Esophagus muscularis mucosa (tissue), 4 donors: ENCODE data around the gene CREB3. TPM values are rescaled to one million over a fixed set of nuclear protein-coding genes. Genes with fewer than 3 reads are reported as not detected.
A peak's percentile ranks its signal among the peaks of the same experiment; 100 is the strongest.

Experiments used
- DNase-seq: peaks from one replicate; pipeline ENCODE4 v3.0.0-alpha.2; 2017; ENCODE audit errors: extremely low spot score
- H3K27ac ChIP-seq, 4 donors: fragments of 200-600 bp; sonication (generic); replicated peaks in 1 of 4; 1 replicate in 3 of 4; 2 replicates in 1 of 4; pipeline ENCODE4 v1.5.1; 2016 to 2019; ENCODE audit warnings: mild to moderate bottlenecking in 1 of 4
- H3K27me3 ChIP-seq, 4 donors: fragments of 200-600 bp; sonication (generic); one replicate each; pipeline versions ENCODE4 v1.5.1 to v1.6.0; 2016 to 2019
- H3K36me3 ChIP-seq, 4 donors: fragments of 200-600 bp; sonication (generic); one replicate each; pipeline ENCODE4 v1.5.1; 2016 to 2019
- H3K4me1 ChIP-seq, 4 donors: fragments of 200-600 bp; sonication (generic); one replicate each; pipeline ENCODE4 v1.5.1; 2016 to 2019
- H3K4me3 ChIP-seq, 4 donors: fragments of 200-600 bp; sonication (generic); 1 replicate in 2 of 4; 2 replicates in 2 of 4; pipeline ENCODE4 v1.5.1; 2016 to 2019; ENCODE audit warnings: mild to moderate bottlenecking in 4 of 4, moderate library complexity in 1 of 4
- H3K9me3 ChIP-seq, 4 donors: fragments of 200-600 bp; sonication (generic); 1 replicate in 3 of 4; 2 replicates in 1 of 4; pipeline ENCODE4 v1.5.1; 2016 to 2019
- CTCF ChIP-seq, 3 experiments: fragments of 200-600 bp in 2 of 3; fragments of 450-650 bp in 1 of 3; sonication (generic) in 2 of 3; IDR thresholded peaks; one replicate each; pipeline ENCODE4 v1.5.1; 2017 to 2019; ENCODE audit warnings: antibody characterized with exemption in 3 of 3, mild to moderate bottlenecking in 2 of 3, moderate library complexity in 1 of 3
- EP300 ChIP-seq: sonication (generic); formaldehyde crosslinking; IDR thresholded peaks from one replicate; pipeline ENCODE4 v1.6.1; 2017; ENCODE audit warnings: antibody characterized with exemption
- POLR2A ChIP-seq: fragments of 450-650 bp; IDR thresholded peaks from one replicate; pipeline ENCODE4 v1.6.1; 2017; ENCODE audit warnings: antibody characterized with exemption, moderate library complexity, mild to moderate bottlenecking, low read depth
- POLR2AphosphoS5 ChIP-seq, 2 donors: sonication (generic); formaldehyde crosslinking; IDR thresholded peaks; one replicate each; pipeline ENCODE4 v1.6.1; 2017; ENCODE audit warnings: antibody characterized with exemption in 2 of 2
- WGBS: methylation state at CpG from one replicate; pipeline ENCODE4 v1.1.5; 2018; 5-methylcytosine and 5-hydroxymethylcytosine counted together
- intact Hi-C: fragments of 100-400 bp; cut with DNase I; formaldehyde crosslinking; loops from one replicate; pipeline ENCODE4 v1.15.1; 2023
- total RNA-seq, 4 donors: library from RNA; depleted of rRNA; stranded (reverse); fragments of >200 nt; gene quantifications; one replicate each; pipeline versions ENCODE4 v1.1.0 to v1.2.1, GENCODE V29; 2016

The CREB3 gene
- total RNA-seq, 4 donors from 2014 or later = 65.6 to 97.3 (median 85.4) TPM

GRCh38 chr9:35774907-35775635 lies 42.6 kb downstream of the CREB3 start:
- DNase-seq = no peak
- peak overlapping the region in 1 of 4 donors; percentile 23 for H3K27ac ChIP-seq

GRCh38 chr9:35776018-35776417 lies 43.6 kb downstream of the CREB3 start:
- intact Hi-C loops = no loop called here
- Histone ChIP-seq H3K36me3 (no peaks in the 10 kb centered on the region), H3K27me3 (no peaks in the 10 kb centered on the region), H3K9me3 (no peaks in the 10 kb centered on the region), H3K4me1 (peaks cover 10 to 14% (median 13%) of the 10 kb centered on the region in 4 donors), H3K4me3 (no peak overlapping the region), H3K27ac (no peak overlapping the region)
- no peak for DNase-seq
- WGBS = 87% methylated on average over 4 of the region's 4 CpGs
- TF ChIP-seq POLR2AphosphoS5 (IDR thresholded peaks at IDR 0.05) (no peak), EP300 (no peak), POLR2A (no peak), CTCF (IDR thresholded peaks at IDR 0.05) (no peak)

More at GRCh38 chr9:35774907-35775635, 42.6 kb downstream of the CREB3 start:
- intact Hi-C loops = no loop called here
- Histone ChIP-seq H3K27me3 (no peaks in the 10 kb centered on the region), H3K4me1 (peaks cover 20 to 23% (median 23%) of the 10 kb centered on the region in 4 donors), H3K9me3 (no peaks in the 10 kb centered on the region), H3K4me3 (no peak overlapping the region), H3K36me3 (no peaks in the 10 kb centered on the region)
- no peak for TF ChIP-seq POLR2A
- TF ChIP-seq POLR2AphosphoS5 (IDR thresholded peaks at IDR 0.05) = no peak
- no peak for TF ChIP-seq CTCF (IDR thresholded peaks at IDR 0.05)
- TF ChIP-seq EP300 = no peak
- WGBS = 66% methylated on average over 7 of the region's 7 CpGs

GRCh38 chr9:35778496-35778895 lies 46.0 kb downstream of the CREB3 start:
- no peaks in the 10 kb centered on the region for H3K27me3 ChIP-seq
- H3K4me3 ChIP-seq = no peak overlapping the region
- DNase-seq = no peak
- TF ChIP-seq POLR2A (no peak), POLR2AphosphoS5 (IDR thresholded peaks at IDR 0.05) (no peak), CTCF (IDR thresholded peaks at IDR 0.05) (no peak), EP300 (no peak)
- no peaks in the 10 kb centered on the region for H3K9me3 ChIP-seq
- H3K4me1 ChIP-seq = no peaks in the 10 kb centered on the region
- H3K27ac ChIP-seq = no peak overlapping the region
- intact Hi-C loops = no loop called here
- WGBS = 92% methylated on average over 3 of the region's 3 CpGs
- no peaks in the 10 kb centered on the region for H3K36me3 ChIP-seq

GRCh38 chr9:35781066-35781465 lies 48.6 kb downstream of the CREB3 start:
- WGBS = 73% methylated on average over 2 of the region's 2 CpGs
- no peak for DNase-seq
- Histone ChIP-seq H3K27me3 (no peaks in the 10 kb centered on the region), H3K9me3 (no peaks in the 10 kb centered on the region), H3K27ac (no peak overlapping the region), H3K4me3 (no peak overlapping the region), H3K36me3 (no peaks in the 10 kb centered on the region), H3K4me1 (no peaks in the 10 kb centered on the region)
- intact Hi-C loops = no loop called here
- no peak for TF ChIP-seq POLR2AphosphoS5 (IDR thresholded peaks at IDR 0.05)
- TF ChIP-seq EP300 = no peak
- no peak for TF ChIP-seq CTCF (IDR thresholded peaks at IDR 0.05)
- no peak for TF ChIP-seq POLR2A

GRCh38 chr9:35783418-35783817 lies 51.0 kb downstream of the CREB3 start:
- intact Hi-C loops = no loop called here
- H3K9me3 ChIP-seq = no peaks in the 10 kb centered on the region

More at GRCh38 chr9:35783418-35783817, 51.0 kb downstream of the CREB3 start:
- no peaks in the 10 kb centered on the region for H3K4me1 ChIP-seq
- H3K27ac ChIP-seq = no peak overlapping the region
- H3K4me3 ChIP-seq = no peak overlapping the region
- no peak for TF ChIP-seq CTCF (IDR thresholded peaks at IDR 0.05)
- TF ChIP-seq EP300 = no peak
- TF ChIP-seq POLR2A = no peak
- no peak for TF ChIP-seq POLR2AphosphoS5 (IDR thresholded peaks at IDR 0.05)
- H3K36me3 ChIP-seq = no peaks in the 10 kb centered on the region
- no peaks in the 10 kb centered on the region for H3K27me3 ChIP-seq
- DNase-seq = no peak
